DMS114 treated with DMSO at 0.1 percent for 48 hours (cell line): Measurements from ENCODE around the gene SKOR1.

ENCODE experiments used
- DNase-seq: peaks from one replicate; lab custom pipeline; 2025; ENCODE audit not compliant: unreplicated experiment; lab: John Stamatoyannopoulos, UW

SKOR1 gene

DNA sequence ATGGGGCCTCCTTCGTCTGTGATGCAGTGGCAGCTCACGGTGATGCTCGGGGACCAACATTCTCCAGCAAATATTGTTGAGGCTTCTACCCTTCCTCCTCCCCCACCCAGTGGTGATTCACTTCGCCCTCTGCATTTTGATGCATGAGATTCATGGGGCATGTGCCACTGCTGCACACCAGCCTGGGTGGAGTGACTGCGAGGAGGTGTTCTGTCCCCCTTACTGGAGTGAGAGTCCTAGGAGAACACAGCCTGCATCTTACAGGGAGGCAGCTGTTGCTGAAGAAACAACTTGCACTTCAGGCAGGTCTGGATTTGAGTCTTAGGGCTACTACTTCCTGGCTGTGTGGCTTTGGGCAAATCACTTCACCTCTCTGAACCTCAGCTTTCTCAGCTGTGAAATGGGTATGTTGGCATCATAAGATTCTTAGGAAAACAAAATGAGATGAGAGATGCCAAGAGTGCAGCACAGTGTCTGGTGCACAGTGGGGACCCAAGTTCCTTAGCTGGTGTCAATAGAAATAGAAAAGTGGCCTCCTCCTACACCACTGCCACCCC lies 10.2 kb upstream of the SKOR1 start:
- no peak for DNase-seq

DNA sequence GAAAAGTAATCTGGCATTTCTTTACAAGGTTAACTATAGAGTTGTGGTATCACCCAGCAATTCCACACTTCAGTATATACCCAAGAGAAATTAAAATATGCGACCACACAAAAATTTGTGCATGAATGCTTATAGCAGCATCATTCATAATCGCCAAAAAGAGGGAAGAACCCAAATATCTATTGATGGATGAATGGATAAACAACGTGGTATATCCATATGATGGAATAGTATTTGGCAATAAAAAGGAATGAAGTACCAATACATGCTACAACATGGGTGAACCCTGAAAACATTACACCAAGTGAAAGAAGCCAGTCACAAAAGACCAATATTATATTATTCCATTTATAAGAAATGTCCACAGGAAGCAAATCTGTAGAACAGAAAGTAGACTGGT lies 8.6 kb upstream of the SKOR1 start:
- no peak for DNase-seq

DNA sequence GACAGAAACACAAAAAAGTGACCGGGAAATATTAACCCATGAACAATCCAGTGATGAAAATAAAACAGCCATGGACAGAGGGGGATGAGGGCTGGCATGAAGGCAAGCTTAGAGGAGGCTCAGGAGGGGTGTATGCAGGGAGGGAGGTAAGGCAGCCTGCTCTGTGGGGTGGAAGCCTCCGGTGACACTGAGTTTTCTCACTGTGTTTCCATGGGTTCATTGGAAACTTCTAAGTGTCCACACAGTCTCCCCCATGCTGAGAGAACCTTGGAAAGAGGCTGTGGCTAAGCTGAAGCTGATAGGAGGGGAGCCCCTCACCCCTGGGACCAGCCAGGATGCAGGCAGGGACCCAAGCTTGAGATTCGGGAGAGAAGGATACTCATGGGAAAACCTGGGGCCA lies 6.8 kb upstream of the SKOR1 start:
- no peak for DNase-seq

GRCh38 chr15:67819636-67820035 lies 5.7 kb upstream of the SKOR1 start:
- no peak for DNase-seq

GRCh38 chr15:67820122-67820991 lies 5.0 kb upstream of the SKOR1 start:
- no peak for DNase-seq

DNA sequence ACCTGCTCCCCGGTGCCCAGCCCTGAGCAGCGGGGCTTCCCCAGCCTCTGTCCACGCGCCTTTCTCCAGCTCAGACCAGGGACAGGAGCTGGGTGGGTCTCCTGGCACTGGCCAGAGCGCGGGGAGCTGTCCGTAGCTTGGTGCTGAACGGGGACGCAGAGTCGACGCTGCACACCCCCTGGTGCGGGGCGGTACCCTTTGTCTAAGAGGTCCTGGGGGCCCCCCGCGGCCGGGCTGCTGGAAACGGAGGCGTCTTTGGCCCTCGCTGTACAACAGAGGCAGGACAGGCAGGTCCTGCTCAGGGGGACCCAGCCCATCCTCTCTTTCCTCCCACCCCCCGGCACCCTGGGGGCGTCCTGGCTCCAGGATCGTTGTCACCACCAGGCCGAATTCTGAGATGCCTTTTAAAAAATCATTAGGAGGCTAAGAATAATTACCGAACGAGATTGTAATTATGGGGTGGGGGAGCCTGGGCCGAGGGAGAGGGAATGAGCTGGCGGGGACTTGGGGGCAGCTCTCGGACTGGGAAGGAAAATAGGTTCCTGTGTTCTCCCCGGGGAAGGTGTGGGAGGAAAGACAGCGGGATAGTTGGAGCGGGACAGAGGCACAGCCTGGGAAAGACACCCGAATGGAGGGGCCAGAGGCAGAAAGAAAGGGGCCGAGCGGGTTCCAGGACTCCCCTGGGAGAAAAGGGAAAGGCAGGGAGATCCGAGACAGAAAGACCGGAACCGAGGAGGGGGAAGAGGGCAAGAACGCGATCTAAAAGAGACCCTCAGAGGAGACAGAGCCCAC lies 4.1 kb upstream of the SKOR1 start:
- no peak for DNase-seq

DNA sequence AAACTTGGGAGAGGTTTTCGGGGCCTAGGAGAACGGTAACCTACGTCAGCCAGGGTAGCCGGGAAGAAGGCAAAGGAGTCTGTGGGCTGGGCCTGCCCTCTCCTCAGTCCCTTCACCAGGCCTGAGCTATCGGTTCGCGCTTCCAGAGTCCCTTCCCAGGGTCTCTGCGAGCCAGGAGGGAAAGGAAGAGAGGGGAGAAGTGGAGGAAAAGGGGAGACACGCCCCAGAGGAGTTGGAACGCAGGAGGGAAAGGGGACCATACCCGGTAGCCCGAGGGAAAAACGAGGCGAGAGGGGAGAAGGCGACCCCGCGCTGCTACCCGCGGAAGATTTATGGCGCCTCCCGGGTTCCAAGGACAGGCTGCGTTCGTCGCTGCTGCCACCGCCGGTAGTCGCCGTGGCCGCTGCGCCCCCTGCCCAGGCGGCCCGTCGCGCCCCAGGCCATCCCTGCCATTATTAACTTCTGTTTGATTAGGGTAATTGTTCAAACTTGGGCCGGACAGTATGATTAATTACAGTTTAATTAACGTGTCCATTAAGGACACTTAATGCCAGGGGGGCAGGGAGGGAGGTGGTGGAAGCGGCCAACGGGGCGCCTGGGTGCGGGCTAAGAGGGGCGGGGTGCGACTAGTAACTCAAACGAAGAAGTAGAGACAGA lies 3.4 kb upstream of the SKOR1 start:
- no peak for DNase-seq

GRCh38 chr15:67822537-67823313 lies 2.6 kb upstream of the SKOR1 start:
- no peak for DNase-seq

GRCh38 chr15:67823314-67824196 lies 1.8 kb upstream of the SKOR1 start:
- no peak for DNase-seq

- DNase-seq = peak; percentile 41
These were observed 926 bp upstream of the SKOR1 start for GRCh38 chr15:67824197-67824968.

DNA sequence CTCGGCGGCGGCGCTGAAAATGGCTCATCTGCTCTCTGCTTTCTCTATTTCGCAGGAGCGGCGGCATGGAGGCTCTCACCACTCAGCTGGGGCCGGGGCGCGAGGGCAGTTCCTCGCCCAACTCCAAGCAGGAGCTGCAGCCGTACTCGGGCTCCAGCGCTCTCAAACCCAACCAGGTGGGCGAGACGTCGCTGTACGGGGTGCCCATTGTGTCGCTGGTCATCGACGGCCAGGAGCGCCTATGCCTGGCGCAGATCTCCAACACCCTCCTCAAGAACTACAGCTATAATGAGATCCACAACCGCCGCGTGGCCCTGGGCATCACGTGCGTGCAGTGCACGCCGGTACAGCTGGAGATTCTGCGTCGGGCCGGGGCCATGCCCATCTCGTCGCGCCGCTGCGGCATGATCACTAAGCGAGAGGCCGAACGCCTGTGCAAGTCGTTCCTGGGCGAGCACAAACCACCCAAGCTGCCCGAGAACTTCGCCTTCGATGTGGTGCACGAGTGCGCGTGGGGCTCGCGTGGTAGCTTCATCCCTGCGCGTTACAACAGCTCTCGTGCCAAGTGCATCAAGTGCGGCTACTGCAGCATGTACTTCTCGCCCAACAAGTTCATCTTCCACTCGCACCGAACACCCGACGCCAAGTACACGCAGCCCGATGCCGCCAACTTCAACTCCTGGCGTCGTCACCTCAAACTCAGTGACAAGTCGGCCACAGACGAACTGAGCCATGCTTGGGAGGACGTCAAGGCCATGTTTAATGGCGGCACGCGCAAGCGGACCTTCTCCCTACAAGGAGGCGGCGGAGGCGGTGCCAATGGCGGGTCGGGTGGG lies 790 bp downstream of the SKOR1 start:
- DNase-seq = no peak

- no peak for DNase-seq
These were observed 1.6 kb downstream of the SKOR1 start for GRCh38 chr15:67826717-67827561.

DNA sequence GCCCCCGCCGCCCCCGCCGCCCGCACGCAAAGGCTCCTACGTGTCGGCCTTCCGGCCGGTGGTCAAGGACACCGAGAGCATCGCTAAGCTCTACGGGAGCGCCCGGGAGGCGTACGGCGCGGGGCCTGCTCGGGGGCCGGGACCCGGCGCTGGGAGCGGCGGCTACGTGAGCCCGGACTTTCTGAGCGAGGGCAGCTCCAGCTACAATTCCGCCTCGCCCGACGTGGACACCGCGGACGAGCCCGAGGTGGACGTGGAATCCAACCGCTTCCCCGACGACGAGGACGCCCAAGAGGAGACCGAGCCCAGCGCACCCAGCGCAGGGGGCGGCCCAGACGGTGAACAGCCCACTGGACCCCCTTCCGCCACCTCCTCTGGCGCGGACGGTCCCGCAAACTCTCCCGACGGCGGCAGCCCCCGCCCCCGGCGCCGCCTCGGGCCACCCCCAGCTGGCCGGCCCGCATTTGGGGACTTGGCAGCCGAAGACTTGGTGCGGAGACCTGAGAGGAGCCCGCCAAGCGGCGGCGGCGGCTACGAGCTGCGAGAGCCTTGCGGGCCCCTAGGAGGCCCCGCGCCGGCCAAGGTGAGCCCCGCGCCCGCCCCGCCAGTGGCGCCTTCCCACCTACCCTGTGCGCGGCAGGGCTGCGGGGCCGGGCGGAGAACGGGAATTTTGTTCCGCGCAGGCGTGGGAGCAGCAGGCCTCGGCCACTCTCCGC lies 2.4 kb downstream of the SKOR1 start:
- no peak for DNase-seq

GRCh38 chr15:67828278-67828968 lies 3.1 kb downstream of the SKOR1 start:
- no peak for DNase-seq

GRCh38 chr15:67828969-67829646 lies 3.8 kb downstream of the SKOR1 start:
- DNase-seq = no peak
